Endodermal cell (in vitro differentiated cells): ENCODE data around the gene WDR7. TPM values are rescaled to one million over a fixed set of nuclear protein-coding genes. Genes with fewer than 3 reads are reported as not detected.

Source experiments
- DNase-seq: peaks from one replicate; pipeline ENCODE4 v3.0.0-alpha.2; 2017
- H3K27ac ChIP-seq: 2 replicates; pipeline ENCODE4 v1.5.1; 2013; ENCODE audit warnings: mild to moderate bottlenecking, low read depth, low read length, moderate library complexity
- H3K27me3 ChIP-seq: 2 replicates; pipeline ENCODE4 v1.6.1; 2013; ENCODE audit warnings: mild to moderate bottlenecking, low read length, moderate library complexity; ENCODE audit not compliant: insufficient read depth, control insufficient read depth, poor library complexity, severe bottlenecking
- H3K36me3 ChIP-seq: 2 replicates; pipeline ENCODE4 v1.7.0; 2013; ENCODE audit warnings: mild to moderate bottlenecking, low read length, moderate library complexity; ENCODE audit not compliant: control insufficient read depth, insufficient read depth
- H3K4me1 ChIP-seq: one replicate; pipeline ENCODE4 v1.7.0; 2013; ENCODE audit warnings: low read length; ENCODE audit not compliant: control insufficient read depth, insufficient read depth
- H3K4me3 ChIP-seq: 2 replicates; pipeline ENCODE4 v1.5.1; 2013; ENCODE audit warnings: mild to moderate bottlenecking, low read length, moderate library complexity
- H3K9ac ChIP-seq: 2 replicates; pipeline ENCODE4 v1.6.1; 2013; ENCODE audit warnings: mild to moderate bottlenecking, low read length, moderate library complexity; ENCODE audit not compliant: poor library complexity, severe bottlenecking; ENCODE audit errors: extremely low read depth
- H3K9me3 ChIP-seq: 2 replicates; pipeline ENCODE4 v1.6.1; 2013; ENCODE audit warnings: mild to moderate bottlenecking, low read length, moderate library complexity; ENCODE audit not compliant: control insufficient read depth
- H3K27ac Mint-ChIP-seq: 2 replicates; pipeline ENCODE4 v1.8.0; 2020; ENCODE audit warnings: mixed read lengths
- H3K27me3 Mint-ChIP-seq: 2 replicates; pipeline ENCODE4 v1.8.0; 2021; ENCODE audit warnings: mild to moderate bottlenecking, mixed read lengths; ENCODE audit not compliant: insufficient read depth
- H3K36me3 Mint-ChIP-seq: 2 replicates; pipeline ENCODE4 v1.8.0; 2020; ENCODE audit warnings: low read depth, mixed read lengths
- H3K4me1 Mint-ChIP-seq: 2 replicates; pipeline ENCODE4 v1.8.0; 2020; ENCODE audit warnings: mixed read lengths
- H3K4me3 Mint-ChIP-seq: 2 replicates; pipeline ENCODE4 v1.8.0; 2020; ENCODE audit warnings: mild to moderate bottlenecking, moderate library complexity, mixed read lengths
- H3K9me3 Mint-ChIP-seq: 2 replicates; pipeline ENCODE4 v1.8.0; 2020; ENCODE audit warnings: mild to moderate bottlenecking, mixed read lengths
- CTCF ChIP-seq: fragments of 200-600 bp; sonication (generic); conservative IDR thresholded peaks from 2 replicates; pipeline ENCODE4 v1.5.0; 2021; ENCODE audit warnings: antibody characterized with exemption, mild to moderate bottlenecking
- WGBS, 2 experiments: methylation state at CpG; one replicate each; pipeline versions ENCODE4 v1.1.5 to v1.1.7; 2013; ENCODE audit warnings: missing lambda C conversion rate in 2 of 2, mixed read lengths in 1 of 2; ENCODE audit not compliant: insufficient coverage in 1 of 2, insufficient read length in 1 of 2; 5-methylcytosine and 5-hydroxymethylcytosine counted together
- total RNA-seq, 2 donors: library from RNA; stranded (reverse); fragmentation: NEBNext Ultra II Directional in 1 of 2; extraction: Animal tissue kit (Norgen Biotek cat#: 25700) in 1 of 2; gene quantifications; 2 replicates in 1 of 2; 3 replicates in 1 of 2; pipeline ENCODE4 v1.2.1, GENCODE V29; 2021

Gene WDR7
- total RNA-seq, 2 donors from 2014 or later: 17.1 to 22.5 TPM

DNA sequence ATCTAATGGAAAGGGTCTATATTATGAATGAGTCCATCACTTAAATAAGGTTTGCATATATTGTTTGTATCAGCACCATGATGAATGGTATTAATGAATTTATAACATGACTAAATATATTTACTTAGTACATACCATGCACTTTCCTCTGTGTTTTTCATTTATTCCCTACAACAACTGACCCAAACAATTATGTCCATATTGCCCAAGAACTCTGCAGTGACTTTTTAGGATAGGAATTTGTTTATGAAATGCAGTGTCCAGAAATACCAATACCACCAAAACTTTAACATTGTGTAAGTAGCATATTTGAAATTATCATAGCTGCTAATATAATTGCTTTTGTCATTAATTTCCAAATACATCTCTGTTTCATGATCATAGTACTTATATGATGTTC is 119.7 kb downstream of the WDR7 start:
- no peak for DNase-seq
- H3K27me3 ChIP-seq: no peaks in the 10 kb centered on the region
- H3K4me3 ChIP-seq: no peak overlapping the region
- no peaks in the 10 kb centered on the region for H3K9me3 Mint-ChIP-seq
- no peaks in the 10 kb centered on the region for H3K4me1 ChIP-seq
- no peak overlapping the region for H3K4me3 Mint-ChIP-seq
- H3K27ac ChIP-seq: no peak overlapping the region
- TF ChIP-seq CTCF: no peak
- no peak overlapping the region for H3K27ac Mint-ChIP-seq
- no peaks in the 10 kb centered on the region for H3K36me3 ChIP-seq
- peaks cover 5% of the 10 kb centered on the region for H3K36me3 Mint-ChIP-seq
- no peaks in the 10 kb centered on the region for H3K27me3 Mint-ChIP-seq
- H3K4me1 Mint-ChIP-seq: no peaks in the 10 kb centered on the region
- no peaks in the 10 kb centered on the region for H3K9me3 ChIP-seq
- no peak overlapping the region for H3K9ac ChIP-seq

DNA sequence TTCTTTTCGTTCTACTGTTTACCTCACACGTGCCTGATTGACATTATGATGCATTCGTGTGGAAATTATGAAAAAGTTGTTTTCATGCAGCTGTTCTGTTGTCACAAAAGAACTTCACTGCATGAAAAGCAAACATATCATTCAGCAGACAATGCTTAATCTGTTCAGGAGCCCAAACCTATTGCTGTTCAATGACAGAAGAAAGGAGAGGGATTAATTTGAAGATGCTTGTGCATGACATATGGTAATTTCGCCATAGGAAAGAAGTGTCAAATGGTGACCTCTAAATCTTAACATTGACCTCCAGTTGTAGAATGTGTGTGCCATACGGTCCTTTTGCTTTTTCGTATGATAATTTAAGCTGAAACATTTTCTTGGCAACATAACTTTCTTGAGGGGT is 124.5 kb downstream of the WDR7 start:
- no peak for TF ChIP-seq CTCF
- H3K36me3 ChIP-seq: peaks cover 5% of the 10 kb centered on the region
- no peaks in the 10 kb centered on the region for H3K9me3 ChIP-seq
- no peak overlapping the region for H3K4me3 Mint-ChIP-seq
- H3K27me3 Mint-ChIP-seq: no peaks in the 10 kb centered on the region
- no peaks in the 10 kb centered on the region for H3K4me1 ChIP-seq
- no peak overlapping the region for H3K4me3 ChIP-seq
- no peaks in the 10 kb centered on the region for H3K4me1 Mint-ChIP-seq
- DNase-seq: no peak
- no peaks in the 10 kb centered on the region for H3K36me3 Mint-ChIP-seq
- no peaks in the 10 kb centered on the region for H3K9me3 Mint-ChIP-seq
- H3K27ac Mint-ChIP-seq: no peak overlapping the region
- H3K27ac ChIP-seq: no peak overlapping the region
- no peak overlapping the region for H3K9ac ChIP-seq
- H3K27me3 ChIP-seq: no peaks in the 10 kb centered on the region
- 90 to 92% methylated on average over 1 to 6 of the region's 6 CpGs for WGBS, 2 experiments

- Histone ChIP-seq H3K4me1 (no peaks in the 10 kb centered on the region), H3K27ac (peak overlapping the region; percentile 21), H3K27me3 (no peaks in the 10 kb centered on the region), H3K4me3 (no peak overlapping the region), H3K9me3 (no peaks in the 10 kb centered on the region), H3K36me3 (no peaks in the 10 kb centered on the region), H3K9ac (no peak overlapping the region)
- no peaks in the 10 kb centered on the region for H3K36me3 Mint-ChIP-seq
- H3K9me3 Mint-ChIP-seq: no peaks in the 10 kb centered on the region
- no peaks in the 10 kb centered on the region for H3K27me3 Mint-ChIP-seq
- 74 to 89% methylated on average over 4 to 5 of the region's 5 CpGs for WGBS, 2 experiments
- TF ChIP-seq CTCF: no peak
- H3K4me1 Mint-ChIP-seq: peaks cover 3% of the 10 kb centered on the region
- no peak for DNase-seq
- H3K4me3 Mint-ChIP-seq: no peak overlapping the region
- no peak overlapping the region for H3K27ac Mint-ChIP-seq
Measured at GRCh38 chr18:56787390-56787789, 136.2 kb downstream of the WDR7 start.
